Measurements from ENCODE around the gene PRKAR1B. TPM values are rescaled to one million over a fixed set of nuclear protein-coding genes. Genes with fewer than 3 reads are reported as not detected.

The PRKAR1B gene
- total RNA-seq, 1 experiment from 2014 or later, result 14.1 TPM

- Histone ChIP-seq H3K9me3 (ENCODE audit: control insufficient read depth in 1 of 2, insufficient read depth in 1 of 2, low read depth in 1 of 2, low read length in 2 of 2) (no peaks in the 10 kb centered on the region), H3K9me2 (ENCODE audit: insufficient read depth) (no peaks in the 10 kb centered on the region), H3K9ac (ENCODE audit: low read length) (no peak overlapping the region), H3K36me3 (ENCODE audit: control insufficient read depth in 1 of 2, insufficient read depth in 2 of 2, low read length in 2 of 2) (no peaks in the 10 kb centered on the region), H3K4me3 (replicated peaks in 1 of 2; ENCODE audit: low read depth in 1 of 2, low read length in 2 of 2) (no peak overlapping the region), H3K79me2 (ENCODE audit: insufficient read depth, low read length) (no peaks in the 10 kb centered on the region), H2AFZ (ENCODE audit: low read depth, low read length, poor library complexity, severe bottlenecking) (no peak overlapping the region), H3K4me2 (ENCODE audit: low read length) (no peak overlapping the region), H3K27me3 (ENCODE audit: insufficient read depth, low read length) (no peaks in the 10 kb centered on the region), H4K20me1 (ENCODE audit: insufficient read depth) (no peaks in the 10 kb centered on the region), H3K27ac (ENCODE audit: low read depth, low read length) (no peak overlapping the region), H3K4me1 (ENCODE audit: control insufficient read depth in 1 of 2, insufficient read depth in 2 of 2, low read length in 2 of 2) (no peaks in the 10 kb centered on the region)
- TF ChIP-seq ZBTB33 (IDR thresholded peaks at IDR 0.05; ENCODE audit: extremely low read depth, insufficient replicate concordance, low read length) (no peak), ELF1 (IDR thresholded peaks at IDR 0.05; ENCODE audit: borderline replicate concordance, low read depth) (no peak), EZH2 (IDR thresholded peaks at IDR 0.05) (no peak), POLR2AphosphoS5 (IDR thresholded peaks at IDR 0.05; ENCODE audit: low read depth, low read length) (no peak), ZNF274 (IDR thresholded peaks at IDR 0.05; ENCODE audit: low read depth, low read length) (no peak), SIN3A (IDR thresholded peaks at IDR 0.05; ENCODE audit: low read depth) (no peak), CBX3 (IDR thresholded peaks at IDR 0.05; ENCODE audit: low read depth) (no peak), SRF (IDR thresholded peaks at IDR 0.05; ENCODE audit: low read depth) (no peak), CEBPB (IDR thresholded peaks at IDR 0.05; ENCODE audit: low read depth) (no peak), TCF7L2 (IDR thresholded peaks at IDR 0.05; ENCODE audit: borderline replicate concordance, extremely low read depth, insufficient read depth, insufficient read length) (no peak), EGR1 (IDR thresholded peaks at IDR 0.05; ENCODE audit: low read depth) (no peak), MAX (IDR thresholded peaks at IDR 0.05) (no peak), ATF3 (IDR thresholded peaks at IDR 0.05) (no peak), EZH2phosphoT487 (IDR thresholded peaks at IDR 0.05; ENCODE audit: borderline replicate concordance) (no peak), ZFX (IDR thresholded peaks at IDR 0.05) (no peak), POLR2A (IDR thresholded peaks at IDR 0.05; ENCODE audit: borderline replicate concordance, extremely low read depth, insufficient read depth, insufficient read length) (no peak)
- TF ChIP-seq, protein P1, sequence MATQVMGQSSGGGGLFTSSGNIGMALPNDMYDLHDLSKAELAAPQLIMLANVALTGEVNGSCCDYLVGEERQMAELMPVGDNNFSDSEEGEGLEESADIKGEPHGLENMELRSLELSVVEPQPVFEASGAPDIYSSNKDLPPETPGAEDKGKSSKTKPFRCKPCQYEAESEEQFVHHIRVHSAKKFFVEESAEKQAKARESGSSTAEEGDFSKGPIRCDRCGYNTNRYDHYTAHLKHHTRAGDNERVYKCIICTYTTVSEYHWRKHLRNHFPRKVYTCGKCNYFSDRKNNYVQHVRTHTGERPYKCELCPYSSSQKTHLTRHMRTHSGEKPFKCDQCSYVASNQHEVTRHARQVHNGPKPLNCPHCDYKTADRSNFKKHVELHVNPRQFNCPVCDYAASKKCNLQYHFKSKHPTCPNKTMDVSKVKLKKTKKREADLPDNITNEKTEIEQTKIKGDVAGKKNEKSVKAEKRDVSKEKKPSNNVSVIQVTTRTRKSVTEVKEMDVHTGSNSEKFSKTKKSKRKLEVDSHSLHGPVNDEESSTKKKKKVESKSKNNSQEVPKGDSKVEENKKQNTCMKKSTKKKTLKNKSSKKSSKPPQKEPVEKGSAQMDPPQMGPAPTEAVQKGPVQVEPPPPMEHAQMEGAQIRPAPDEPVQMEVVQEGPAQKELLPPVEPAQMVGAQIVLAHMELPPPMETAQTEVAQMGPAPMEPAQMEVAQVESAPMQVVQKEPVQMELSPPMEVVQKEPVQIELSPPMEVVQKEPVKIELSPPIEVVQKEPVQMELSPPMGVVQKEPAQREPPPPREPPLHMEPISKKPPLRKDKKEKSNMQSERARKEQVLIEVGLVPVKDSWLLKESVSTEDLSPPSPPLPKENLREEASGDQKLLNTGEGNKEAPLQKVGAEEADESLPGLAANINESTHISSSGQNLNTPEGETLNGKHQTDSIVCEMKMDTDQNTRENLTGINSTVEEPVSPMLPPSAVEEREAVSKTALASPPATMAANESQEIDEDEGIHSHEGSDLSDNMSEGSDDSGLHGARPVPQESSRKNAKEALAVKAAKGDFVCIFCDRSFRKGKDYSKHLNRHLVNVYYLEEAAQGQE (IDR thresholded peaks at IDR 0.05; ENCODE audit: low read depth), result no peak
- TF ChIP-seq, protein P2, sequence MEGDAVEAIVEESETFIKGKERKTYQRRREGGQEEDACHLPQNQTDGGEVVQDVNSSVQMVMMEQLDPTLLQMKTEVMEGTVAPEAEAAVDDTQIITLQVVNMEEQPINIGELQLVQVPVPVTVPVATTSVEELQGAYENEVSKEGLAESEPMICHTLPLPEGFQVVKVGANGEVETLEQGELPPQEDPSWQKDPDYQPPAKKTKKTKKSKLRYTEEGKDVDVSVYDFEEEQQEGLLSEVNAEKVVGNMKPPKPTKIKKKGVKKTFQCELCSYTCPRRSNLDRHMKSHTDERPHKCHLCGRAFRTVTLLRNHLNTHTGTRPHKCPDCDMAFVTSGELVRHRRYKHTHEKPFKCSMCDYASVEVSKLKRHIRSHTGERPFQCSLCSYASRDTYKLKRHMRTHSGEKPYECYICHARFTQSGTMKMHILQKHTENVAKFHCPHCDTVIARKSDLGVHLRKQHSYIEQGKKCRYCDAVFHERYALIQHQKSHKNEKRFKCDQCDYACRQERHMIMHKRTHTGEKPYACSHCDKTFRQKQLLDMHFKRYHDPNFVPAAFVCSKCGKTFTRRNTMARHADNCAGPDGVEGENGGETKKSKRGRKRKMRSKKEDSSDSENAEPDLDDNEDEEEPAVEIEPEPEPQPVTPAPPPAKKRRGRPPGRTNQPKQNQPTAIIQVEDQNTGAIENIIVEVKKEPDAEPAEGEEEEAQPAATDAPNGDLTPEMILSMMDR (IDR thresholded peaks at IDR 0.05 in 2 of 3, conservative IDR thresholded peaks at IDR 0.05 in 1 of 3; ENCODE audit: borderline replicate concordance in 1 of 3, insufficient read depth in 1 of 3, low read depth in 2 of 3, low read length in 2 of 3), result no peak
- intact Hi-C loops (cut with micrococcal nuclease), result no loop called here
- ChIA-PET RAD21 (ENCODE audit: low non-redundant PET in 1 of 2, low total read pairs in 2 of 2, uncharacterized antibody in 2 of 2, unreplicated experiment in 2 of 2) (no interaction called here), CTCF (no interaction called here), POLR2A (no interaction called here)
- ATAC-seq (no peak), DNase-seq (ENCODE audit: low read depth, low spot score) (no peak)
- no TSS peak for BruUV-seq (replicated peaks)
These were observed 143.0 kb downstream of the PRKAR1B start for GRCh38 chr7:584122-584465.

Measured in HCT116 (cell line).